ENCODE data around the gene THEMIS2.
"Not testable (repeated sequence)": the region's sequence is repeated elsewhere in the genome, so short reads cannot be mapped to it uniquely, and the experiment has no call there.

The THEMIS2 gene

GRCh38 chr1:27872059-27872801 is at the start of gene THEMIS2:
Gene THEMIS2, plus strand, starts transcription at chr1:27872544. Its CDS starts 28 bp downstream, at chr1:27872572.
- H3K27ac ChIP-seq (ENCODE audit: low read length), result peak within 1 kb of the TSS; percentile 37
- peaks cover 11% of the 10 kb centered on the region for H3K4me1 ChIP-seq (ENCODE audit: control insufficient read depth, insufficient read depth, low read length)

DNA sequence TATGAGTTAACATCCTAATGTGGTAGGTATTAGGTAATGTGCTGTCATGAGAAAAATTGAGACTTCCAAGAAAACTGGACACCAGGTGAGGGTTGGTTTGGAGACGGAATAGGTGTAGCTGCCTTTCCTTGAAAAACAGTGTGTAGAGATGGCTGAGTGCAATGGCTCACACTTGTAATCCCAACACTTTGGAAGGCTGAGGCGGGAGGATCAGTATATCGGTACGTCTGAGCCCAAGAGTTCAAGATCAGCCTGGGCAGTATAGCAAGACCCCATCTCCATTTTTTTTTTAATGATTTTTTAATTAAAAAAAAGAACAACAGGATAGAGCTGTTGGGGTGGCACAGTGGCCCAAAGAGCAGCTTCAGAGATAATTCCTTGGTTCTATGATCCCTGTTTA is 48.6 kb upstream of the THEMIS2 start:
- H3K4me1 ChIP-seq (ENCODE audit: control insufficient read depth, insufficient read depth, low read length), result no peaks in the 10 kb centered on the region
- H3K27ac ChIP-seq (ENCODE audit: low read length), result no peak overlapping the region
- no peak overlapping the region for H3K4me3 ChIP-seq (ENCODE audit: low read length in 2 of 2)
- H3K9me3 ChIP-seq (ENCODE audit: control insufficient read depth in 2 of 2, low read length in 2 of 2), result no peaks in the 10 kb centered on the region
- H3K36me3 ChIP-seq (ENCODE audit: control insufficient read depth in 2 of 2, insufficient read depth in 2 of 2, low read length in 2 of 2), result peaks cover 18 to 20% of the 10 kb centered on the region in 2 donors
- no peaks in the 10 kb centered on the region for H3K27me3 ChIP-seq (ENCODE audit: control insufficient read depth in 1 of 2, insufficient read depth in 2 of 2, low read length in 2 of 2)
- no peak overlapping the region for H3K9ac ChIP-seq (ENCODE audit: low read length in 2 of 2)

More at GRCh38 chr1:27872059-27872801, at the start of gene THEMIS2:
- Histone ChIP-seq H3K9me3 (ENCODE audit: control insufficient read depth in 2 of 2, low read length in 2 of 2) (no peaks in the 10 kb centered on the region), H3K9ac (ENCODE audit: low read length in 2 of 2) (peak within 1 kb of the TSS; percentile 19 to 47), H3K27me3 (ENCODE audit: control insufficient read depth in 1 of 2, insufficient read depth in 2 of 2, low read length in 2 of 2) (peaks cover 10 to 11% of the 10 kb centered on the region in 2 donors), H3K4me3 (ENCODE audit: low read length in 2 of 2) (peak within 1 kb of the TSS; percentile 73 to 78), H3K36me3 (ENCODE audit: control insufficient read depth in 2 of 2, insufficient read depth in 2 of 2, low read length in 2 of 2) (no peaks in the 10 kb centered on the region)

- no peaks in the 10 kb centered on the region for H3K27me3 ChIP-seq (ENCODE audit: control insufficient read depth in 1 of 2, insufficient read depth in 2 of 2, low read length in 2 of 2)
- no peak overlapping the region for H3K27ac ChIP-seq (ENCODE audit: low read length)
- H3K4me1 ChIP-seq (ENCODE audit: control insufficient read depth, insufficient read depth, low read length), result no peaks in the 10 kb centered on the region
- peaks cover 12 to 15% of the 10 kb centered on the region in 2 donors for H3K36me3 ChIP-seq (ENCODE audit: control insufficient read depth in 2 of 2, insufficient read depth in 2 of 2, low read length in 2 of 2)
- H3K9ac ChIP-seq (ENCODE audit: low read length in 2 of 2), result no peak overlapping the region
- no peak overlapping the region for H3K4me3 ChIP-seq (ENCODE audit: low read length in 2 of 2)
- no peaks in the 10 kb centered on the region for H3K9me3 ChIP-seq (ENCODE audit: control insufficient read depth in 2 of 2, low read length in 2 of 2)
Observed at GRCh38 chr1:27824411-27824810, 47.9 kb upstream of the THEMIS2 start.

GRCh38 chr1:27829339-27829960 is 42.9 kb upstream of the THEMIS2 start:
- H3K36me3 ChIP-seq (ENCODE audit: control insufficient read depth in 2 of 2, insufficient read depth in 2 of 2, low read length in 2 of 2); H3K9me3 ChIP-seq (ENCODE audit: control insufficient read depth in 2 of 2, low read length in 2 of 2); H3K9ac ChIP-seq (ENCODE audit: low read length in 2 of 2); H3K27me3 ChIP-seq (ENCODE audit: control insufficient read depth in 1 of 2, insufficient read depth in 2 of 2, low read length in 2 of 2); H3K4me1 ChIP-seq (ENCODE audit: control insufficient read depth, insufficient read depth, low read length): not testable (repeated sequence)
- H3K4me3 ChIP-seq (ENCODE audit: low read length in 2 of 2), result peak overlapping the region in 1 of 2 donors; percentile 97
- peak overlapping the region; percentile 81 for H3K27ac ChIP-seq (ENCODE audit: low read length)

GRCh38 chr1:27830621-27831440 is 41.5 kb upstream of the THEMIS2 start, which contains the start of gene PPP1R8:
Gene PPP1R8, plus strand, starts transcription at chr1:27830782. Its CDS starts 54 bp downstream, at chr1:27830836.
- Histone ChIP-seq H3K27me3 (ENCODE audit: control insufficient read depth in 1 of 2, insufficient read depth in 2 of 2, low read length in 2 of 2) (no peaks in the 10 kb centered on the region), H3K36me3 (ENCODE audit: control insufficient read depth in 2 of 2, insufficient read depth in 2 of 2, low read length in 2 of 2) (peaks cover 5 to 7% of the 10 kb centered on the region in 2 donors), H3K4me1 (ENCODE audit: control insufficient read depth, insufficient read depth, low read length) (peaks cover 10% of the 10 kb centered on the region), H3K4me3 (ENCODE audit: low read length in 2 of 2) (peak within 1 kb of the TSS; percentile 97 to 98), H3K9ac (ENCODE audit: low read length in 2 of 2) (peak within 1 kb of the TSS; percentile 93 to 94), H3K27ac (ENCODE audit: low read length) (peak within 1 kb of the TSS; percentile 81), H3K9me3 (ENCODE audit: control insufficient read depth in 2 of 2, low read length in 2 of 2) (no peaks in the 10 kb centered on the region)

DNA sequence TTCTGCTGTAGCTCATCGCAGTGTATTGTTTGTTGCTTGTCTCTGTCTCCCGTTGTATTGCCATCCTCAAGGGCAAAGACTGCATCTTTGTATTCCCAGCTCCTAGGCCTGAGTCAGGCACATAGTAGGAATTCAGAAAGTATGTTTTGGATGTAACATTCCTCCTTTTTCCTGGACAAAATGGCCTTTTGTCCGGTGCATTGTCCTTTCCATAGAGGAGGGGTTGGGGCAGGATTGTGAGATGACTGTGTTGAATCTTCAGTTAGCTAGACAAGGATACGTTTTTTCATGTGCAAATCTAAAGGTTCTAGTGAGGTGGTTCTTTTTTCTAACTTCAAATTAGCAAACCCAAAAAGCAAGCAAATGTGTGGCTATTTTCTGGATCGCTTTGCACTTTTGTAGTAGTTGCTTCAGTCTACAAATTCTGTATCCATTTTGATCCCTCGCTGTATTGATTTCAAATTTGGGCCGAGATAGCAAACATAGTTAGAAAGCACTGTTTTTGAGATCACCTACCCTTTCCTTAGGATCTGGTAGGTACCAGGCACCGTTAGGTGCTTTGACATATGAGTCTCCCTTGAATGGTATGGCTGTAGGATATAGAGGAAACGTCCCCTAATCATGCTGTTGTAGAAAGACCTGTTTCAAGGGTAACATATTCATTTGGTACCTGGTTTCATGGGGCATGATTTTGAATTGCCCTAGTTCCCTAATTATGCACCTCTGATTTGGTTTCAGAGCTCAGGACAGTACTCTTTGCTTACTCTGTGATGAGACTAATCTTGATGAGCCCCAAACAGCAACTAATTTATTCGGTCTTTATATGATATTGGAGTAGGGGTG is 40.6 kb upstream of the THEMIS2 start:
- Histone ChIP-seq H3K4me1 (ENCODE audit: control insufficient read depth, insufficient read depth, low read length) (peaks cover 10% of the 10 kb centered on the region), H3K9me3 (ENCODE audit: control insufficient read depth in 2 of 2, low read length in 2 of 2) (no peaks in the 10 kb centered on the region), H3K4me3 (ENCODE audit: low read length in 2 of 2) (peak overlapping the region; percentile 97 to 98), H3K36me3 (ENCODE audit: control insufficient read depth in 2 of 2, insufficient read depth in 2 of 2, low read length in 2 of 2) (peaks cover 5 to 7% of the 10 kb centered on the region in 2 donors), H3K9ac (ENCODE audit: low read length in 2 of 2) (peak overlapping the region; percentile 93 to 94), H3K27ac (ENCODE audit: low read length) (no peak overlapping the region), H3K27me3 (ENCODE audit: control insufficient read depth in 1 of 2, insufficient read depth in 2 of 2, low read length in 2 of 2) (no peaks in the 10 kb centered on the region)

DNA sequence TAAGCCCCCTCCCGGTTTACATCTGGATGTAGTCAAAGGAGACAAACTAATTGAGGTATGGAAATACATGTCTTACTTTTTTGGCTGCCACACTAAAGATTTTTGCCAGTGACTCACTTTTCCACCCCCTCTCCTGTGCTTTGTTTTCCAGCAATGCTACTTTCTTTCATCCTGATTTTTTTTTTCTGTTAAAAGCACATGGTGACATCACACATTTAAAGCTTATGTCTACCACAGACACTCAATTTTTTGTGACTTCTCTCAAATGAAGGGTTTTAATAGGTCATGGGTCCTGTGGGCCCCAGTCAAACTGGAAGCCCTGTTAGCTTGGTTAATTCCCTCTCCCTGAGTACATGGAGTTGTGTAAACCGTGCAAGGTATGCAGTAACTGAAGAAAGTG is 39.6 kb upstream of the THEMIS2 start:
- Histone ChIP-seq H3K4me3 (ENCODE audit: low read length in 2 of 2) (no peak overlapping the region), H3K4me1 (ENCODE audit: control insufficient read depth, insufficient read depth, low read length) (peaks cover 10% of the 10 kb centered on the region), H3K27ac (ENCODE audit: low read length) (no peak overlapping the region), H3K9ac (ENCODE audit: low read length in 2 of 2) (no peak overlapping the region), H3K27me3 (ENCODE audit: control insufficient read depth in 1 of 2, insufficient read depth in 2 of 2, low read length in 2 of 2) (no peaks in the 10 kb centered on the region), H3K36me3 (ENCODE audit: control insufficient read depth in 2 of 2, insufficient read depth in 2 of 2, low read length in 2 of 2) (peaks cover 5 to 7% of the 10 kb centered on the region in 2 donors), H3K9me3 (ENCODE audit: control insufficient read depth in 2 of 2, low read length in 2 of 2) (no peaks in the 10 kb centered on the region)

DNA sequence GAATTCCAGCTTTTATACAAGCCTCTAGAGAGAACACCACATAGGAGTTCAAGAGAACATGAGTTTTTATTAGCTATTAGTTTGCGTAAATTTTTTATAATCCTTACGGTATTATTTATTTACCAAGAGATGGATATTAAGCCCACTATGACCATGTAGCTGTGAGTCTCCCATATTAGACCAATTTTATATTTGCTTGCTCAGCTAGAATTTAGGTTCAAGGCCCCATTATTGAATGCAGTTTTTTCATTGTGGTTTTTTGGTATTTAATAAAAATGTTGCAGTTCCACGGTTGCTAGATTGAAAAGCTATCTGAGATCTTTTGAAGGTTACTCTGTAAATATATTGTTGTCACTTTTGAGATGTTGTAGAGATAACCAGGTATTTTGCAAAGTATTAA is 38.9 kb upstream of the THEMIS2 start:
- Histone ChIP-seq H3K4me1 (ENCODE audit: control insufficient read depth, insufficient read depth, low read length) (peaks cover 10% of the 10 kb centered on the region), H3K9ac (ENCODE audit: low read length in 2 of 2) (no peak overlapping the region), H3K36me3 (ENCODE audit: control insufficient read depth in 2 of 2, insufficient read depth in 2 of 2, low read length in 2 of 2) (peaks cover 5 to 7% of the 10 kb centered on the region in 2 donors)

DNA sequence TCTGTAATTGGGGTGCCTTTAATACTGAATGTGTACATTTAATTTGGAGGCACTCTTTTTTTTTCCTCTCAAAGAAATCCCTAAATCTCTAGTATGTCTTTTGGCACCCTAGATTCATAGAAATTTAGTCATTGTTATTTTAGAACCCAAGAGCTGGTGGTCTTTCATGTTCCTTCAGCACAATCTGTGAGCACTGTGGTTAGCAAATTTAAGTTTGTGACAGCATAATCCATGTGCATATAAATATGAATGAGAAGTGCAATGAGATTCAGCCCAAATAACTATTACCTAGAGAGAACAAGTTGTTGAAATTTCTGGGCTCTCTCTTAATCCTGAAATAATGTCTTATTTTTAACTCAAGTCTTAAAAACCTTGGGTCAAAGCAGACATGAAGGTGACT is 37.3 kb upstream of the THEMIS2 start:
- H3K9me3 ChIP-seq (ENCODE audit: control insufficient read depth in 2 of 2, low read length in 2 of 2), result no peaks in the 10 kb centered on the region
- H3K4me1 ChIP-seq (ENCODE audit: control insufficient read depth, insufficient read depth, low read length), result peaks cover 10% of the 10 kb centered on the region
- H3K27ac ChIP-seq (ENCODE audit: low read length), result no peak overlapping the region
- H3K36me3 ChIP-seq (ENCODE audit: control insufficient read depth in 2 of 2, insufficient read depth in 2 of 2, low read length in 2 of 2), result peaks cover 8 to 13% of the 10 kb centered on the region in 2 donors
- no peaks in the 10 kb centered on the region for H3K27me3 ChIP-seq (ENCODE audit: control insufficient read depth in 1 of 2, insufficient read depth in 2 of 2, low read length in 2 of 2)
- no peak overlapping the region for H3K9ac ChIP-seq (ENCODE audit: low read length in 2 of 2)
- no peak overlapping the region for H3K4me3 ChIP-seq (ENCODE audit: low read length in 2 of 2)

More for the DNA sequence above, 38.9 kb upstream of the THEMIS2 start:
- H3K27ac ChIP-seq (ENCODE audit: low read length), result no peak overlapping the region
- H3K9me3 ChIP-seq (ENCODE audit: control insufficient read depth in 2 of 2, low read length in 2 of 2), result no peaks in the 10 kb centered on the region
- no peak overlapping the region for H3K4me3 ChIP-seq (ENCODE audit: low read length in 2 of 2)
- no peaks in the 10 kb centered on the region for H3K27me3 ChIP-seq (ENCODE audit: control insufficient read depth in 1 of 2, insufficient read depth in 2 of 2, low read length in 2 of 2)

GRCh38 chr1:27835501-27835900 is 36.8 kb upstream of the THEMIS2 start:
- Histone ChIP-seq H3K9ac (ENCODE audit: low read length in 2 of 2) (no peak overlapping the region), H3K9me3 (ENCODE audit: control insufficient read depth in 2 of 2, low read length in 2 of 2) (no peaks in the 10 kb centered on the region), H3K27me3 (ENCODE audit: control insufficient read depth in 1 of 2, insufficient read depth in 2 of 2, low read length in 2 of 2) (no peaks in the 10 kb centered on the region), H3K27ac (ENCODE audit: low read length) (no peak overlapping the region), H3K4me1 (ENCODE audit: control insufficient read depth, insufficient read depth, low read length) (peaks cover 10% of the 10 kb centered on the region), H3K36me3 (ENCODE audit: control insufficient read depth in 2 of 2, insufficient read depth in 2 of 2, low read length in 2 of 2) (peaks cover 10 to 16% of the 10 kb centered on the region in 2 donors), H3K4me3 (ENCODE audit: low read length in 2 of 2) (no peak overlapping the region)
